HepG2 (cell line): ENCODE measurements around the gene FGF19. TPM values are rescaled to one million over a fixed set of nuclear protein-coding genes. Genes with fewer than 3 reads are reported as not detected.

Source experiments
- CEBPG ChIP-seq: IDR thresholded peaks from 2 replicates; pipeline ENCODE4 v1.6.1; 2016
- E2F2 ChIP-seq: sonication (generic); formaldehyde crosslinking; IDR thresholded peaks from 2 replicates; pipeline ENCODE4 v1.4.0; 2020; ENCODE audit warnings: missing genetic modification reagents, borderline replicate concordance
- GABPA ChIP-seq, 2 experiments: IDR thresholded peaks; 2 replicates each; pipeline ENCODE4 v1.6.1; 2011 to 2016; ENCODE audit warnings: low read depth in 2 of 2, low read length in 1 of 2, missing biosample characterization in 1 of 2, missing genetic modification characterization in 1 of 2
- IRX3 ChIP-seq: sonication (generic); formaldehyde crosslinking; IDR thresholded peaks from 2 replicates; pipeline ENCODE4 v1.8.1; 2023; ENCODE audit warnings: mild to moderate bottlenecking, low read depth, missing genetic modification reagents, borderline replicate concordance
- ISX ChIP-seq: sonication (generic); formaldehyde crosslinking; conservative IDR thresholded peaks from 2 replicates; pipeline ENCODE4 v1.5.0; 2020; ENCODE audit warnings: missing genetic modification reagents
- MAZ ChIP-seq, 2 experiments: sonication (generic) in 1 of 2; formaldehyde crosslinking in 1 of 2; IDR thresholded peaks; 2 replicates each; pipeline versions ENCODE4 v1.5.0 to v1.6.1; 2012 to 2020; ENCODE audit warnings: low read depth in 2 of 2, mild to moderate bottlenecking in 2 of 2, borderline replicate concordance in 1 of 2, improper control_type of control experiment in 1 of 2, low read length in 1 of 2, missing genetic modification reagents in 1 of 2, moderate library complexity in 1 of 2
- MBNL3 ChIP-seq: fragments of 250-450 bp; sonication (Bioruptor Pico); conservative IDR thresholded peaks from 2 replicates; pipeline ENCODE4 v1.8.0; 2022; ENCODE audit warnings: mild to moderate bottlenecking, inconsistent platforms
- MED13 ChIP-seq: sonication (generic); formaldehyde crosslinking; IDR thresholded peaks from 2 replicates; pipeline ENCODE4 v1.5.0; 2020; ENCODE audit warnings: missing genetic modification reagents
- MEF2D ChIP-seq: sonication (generic); formaldehyde crosslinking; IDR thresholded peaks from 2 replicates; pipeline ENCODE4 v1.5.1; 2020; ENCODE audit warnings: mild to moderate bottlenecking, missing genetic modification reagents
- PATZ1 ChIP-seq: sonication (generic); formaldehyde crosslinking; IDR thresholded peaks from 2 replicates; pipeline ENCODE4 v1.4.0; 2020; ENCODE audit warnings: missing genetic modification reagents
- POLR2A ChIP-seq, 2 experiments: IDR thresholded peaks; 2 replicates each; pipeline ENCODE4 v1.6.1; 2011; ENCODE audit warnings: low read depth in 2 of 2, low read length in 2 of 2, mild to moderate bottlenecking in 1 of 2, moderate library complexity in 1 of 2; ENCODE audit not compliant: insufficient read depth in 1 of 2
- RBFOX2 ChIP-seq: fragments of 200-400 bp; formaldehyde crosslinking; IDR thresholded peaks from 2 replicates; pipeline ENCODE4 v1.6.1; 2017; ENCODE audit warnings: low read depth, mild to moderate bottlenecking, low read length
- XRCC5 ChIP-seq: fragments of 200-400 bp; formaldehyde crosslinking; optimal IDR thresholded peaks from 2 replicates; pipeline ENCODE3; 2017; ENCODE audit warnings: mild to moderate bottlenecking, low read length
- ZBTB21 ChIP-seq: sonication (generic); formaldehyde crosslinking; IDR thresholded peaks from 2 replicates; pipeline ENCODE4 v1.4.0; 2020; ENCODE audit warnings: missing genetic modification reagents
- ZFP41 ChIP-seq: sonication (generic); formaldehyde crosslinking; IDR thresholded peaks from 2 replicates; pipeline ENCODE4 v1.4.0; 2020; ENCODE audit warnings: mild to moderate bottlenecking, missing genetic modification reagents, borderline replicate concordance
- ZNF225 ChIP-seq: sonication (generic); formaldehyde crosslinking; IDR thresholded peaks from 2 replicates; pipeline ENCODE4 v1.4.0; 2020; ENCODE audit warnings: mild to moderate bottlenecking, missing genetic modification reagents
- ZNF333 ChIP-seq: sonication (generic); formaldehyde crosslinking; IDR thresholded peaks from 2 replicates; pipeline ENCODE4 v1.4.0; 2020; ENCODE audit warnings: mild to moderate bottlenecking, missing genetic modification reagents, borderline replicate concordance
- ZNF33B ChIP-seq: sonication (generic); formaldehyde crosslinking; IDR thresholded peaks from 2 replicates; pipeline ENCODE4 v1.5.1; 2020; ENCODE audit warnings: mild to moderate bottlenecking, missing genetic modification reagents
- ZNF460 ChIP-seq: sonication (generic); formaldehyde crosslinking; IDR thresholded peaks from 2 replicates; pipeline ENCODE4 v1.5.1; 2020; ENCODE audit warnings: missing genetic modification reagents, mild to moderate bottlenecking, borderline replicate concordance
- polyA plus RNA-seq, 8 experiments: library from polyadenylated mRNA; depleted of rRNA in 3 of 8; stranded (reverse) in 7 of 8; unstranded in 1 of 8; fragments of >200 nt; fragmentation: Illumina TruSeq in 4 of 8; extraction: Trizol in 4 of 8; gene quantifications; 2 replicates each; pipeline versions ENCODE4 v1.2.1 to v1.2.3, GENCODE V29; 2011 to 2016; ENCODE audit warnings: low read depth in 4 of 8, missing spikeins in 1 of 8, mixed read lengths in 1 of 8; ENCODE audit not compliant: insufficient read depth in 1 of 8
- total RNA-seq, 5 experiments: library from RNA; depleted of rRNA; stranded (reverse); fragments of >200 nt; fragmentation: Illumina TruSeq; extraction: Trizol; gene quantifications; 2 replicates each; pipeline ENCODE4 v1.2.3, GENCODE V29; 2016; ENCODE audit warnings: low read depth in 1 of 5
- TF ChIP-seq, protein P1 (sequence below): sonication (generic); formaldehyde crosslinking; IDR thresholded peaks from 2 replicates; pipeline ENCODE4 v1.9.0; 2021; ENCODE audit warnings: missing genetic modification reagents, borderline replicate concordance
- TF ChIP-seq, protein P2 (sequence below): sonication (generic); formaldehyde crosslinking; conservative IDR thresholded peaks from 2 replicates; pipeline ENCODE4 v1.5.0; 2020; ENCODE audit warnings: missing genetic modification reagents

FGF19 gene
- total and polyA plus RNA-seq, 2 of the 13 experiments (the other 11 are each of a cell fraction or from before 2014, with no cell fraction given) = 0.07 TPM; not detected in 1

DNA sequence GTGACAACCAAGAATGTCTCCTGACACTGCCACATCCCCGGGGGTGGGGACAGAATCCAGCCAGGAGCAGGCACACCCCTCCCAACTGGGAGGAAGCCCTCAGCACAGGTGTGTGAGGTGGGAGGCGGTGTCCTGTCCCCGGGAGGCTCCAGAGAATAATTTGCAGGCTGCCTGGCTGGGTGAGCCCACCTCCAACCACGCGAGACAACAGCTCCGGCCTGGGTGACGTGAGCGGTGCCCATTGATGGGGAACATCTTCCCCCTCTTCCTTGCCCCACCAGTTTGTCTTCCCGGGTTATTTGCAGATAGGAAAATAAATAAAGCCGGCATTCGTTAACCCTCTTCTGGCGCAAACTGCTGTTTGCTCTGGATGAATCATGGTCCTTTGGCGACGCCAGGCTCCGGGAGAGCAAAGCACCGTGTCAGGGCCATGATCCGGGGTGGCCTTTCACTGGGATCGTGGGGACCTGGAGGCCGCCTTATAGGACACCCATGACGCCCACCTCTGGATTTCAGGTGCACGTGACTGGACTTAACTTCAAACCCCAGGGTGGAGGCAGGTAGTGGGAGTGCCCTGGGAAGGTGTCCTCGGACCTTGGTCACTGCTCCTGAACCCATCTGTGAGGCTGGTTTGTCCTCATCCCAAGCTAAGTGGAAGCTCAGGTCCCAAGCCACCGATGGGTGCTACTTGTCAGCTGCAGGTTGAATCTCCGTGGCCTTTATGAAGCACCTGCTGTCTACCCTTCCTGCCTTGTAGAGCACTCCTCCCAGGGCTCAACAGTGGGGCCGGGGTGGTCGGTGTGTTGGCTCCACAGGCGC lies 49.0 kb downstream of the FGF19 start (continued):
- no peak for TF ChIP-seq ZFP41
- no peak for TF ChIP-seq ISX
- peak; percentile 36; the same call in 1 of the 2 replicates for TF ChIP-seq CEBPG (CRISPR knock-in tag)
- peak; percentile 79 for TF ChIP-seq PATZ1 (CRISPR knock-in tag)
- TF ChIP-seq MBNL3 (CRISPR knock-in tag) = no peak
- TF ChIP-seq ZNF225 = no peak
- no peak for TF ChIP-seq ZNF333 (CRISPR knock-in tag)
- TF ChIP-seq ZNF460 (CRISPR knock-in tag) = no peak
- peak; percentile 22; the same call in 1 of the 2 replicates for TF ChIP-seq RBFOX2
- 0 out of 2 replicates have a peak, but pooled peaks have one; percentile 42 for TF ChIP-seq MAZ (IDR thresholded peaks at IDR 0.05; ENCODE audit: borderline replicate concordance, low read depth, low read length)
- TF ChIP-seq MAZ (CRISPR knock-in tag; IDR thresholded peaks at IDR 0.05; ENCODE audit: low read depth) = peak; percentile 80; the same call in 1 of the 2 replicates
- TF ChIP-seq ZNF33B = no peak
- TF ChIP-seq ZBTB21 = 0 out of 2 replicates have a peak, but pooled peaks have one; percentile 19
- no peak for TF ChIP-seq IRX3 (CRISPR knock-in tag)
- TF ChIP-seq, protein P1, sequence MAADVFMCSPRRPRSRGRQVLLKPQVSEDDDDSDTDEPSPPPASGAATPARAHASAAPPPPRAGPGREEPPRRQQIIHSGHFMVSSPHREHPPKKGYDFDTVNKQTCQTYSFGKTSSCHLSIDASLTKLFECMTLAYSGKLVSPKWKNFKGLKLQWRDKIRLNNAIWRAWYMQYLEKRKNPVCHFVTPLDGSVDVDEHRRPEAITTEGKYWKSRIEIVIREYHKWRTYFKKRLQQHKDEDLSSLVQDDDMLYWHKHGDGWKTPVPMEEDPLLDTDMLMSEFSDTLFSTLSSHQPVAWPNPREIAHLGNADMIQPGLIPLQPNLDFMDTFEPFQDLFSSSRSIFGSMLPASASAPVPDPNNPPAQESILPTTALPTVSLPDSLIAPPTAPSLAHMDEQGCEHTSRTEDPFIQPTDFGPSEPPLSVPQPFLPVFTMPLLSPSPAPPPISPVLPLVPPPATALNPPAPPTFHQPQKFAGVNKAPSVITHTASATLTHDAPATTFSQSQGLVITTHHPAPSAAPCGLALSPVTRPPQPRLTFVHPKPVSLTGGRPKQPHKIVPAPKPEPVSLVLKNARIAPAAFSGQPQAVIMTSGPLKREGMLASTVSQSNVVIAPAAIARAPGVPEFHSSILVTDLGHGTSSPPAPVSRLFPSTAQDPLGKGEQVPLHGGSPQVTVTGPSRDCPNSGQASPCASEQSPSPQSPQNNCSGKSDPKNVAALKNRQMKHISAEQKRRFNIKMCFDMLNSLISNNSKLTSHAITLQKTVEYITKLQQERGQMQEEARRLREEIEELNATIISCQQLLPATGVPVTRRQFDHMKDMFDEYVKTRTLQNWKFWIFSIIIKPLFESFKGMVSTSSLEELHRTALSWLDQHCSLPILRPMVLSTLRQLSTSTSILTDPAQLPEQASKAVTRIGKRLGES = no peak
- TF ChIP-seq, protein P2, sequence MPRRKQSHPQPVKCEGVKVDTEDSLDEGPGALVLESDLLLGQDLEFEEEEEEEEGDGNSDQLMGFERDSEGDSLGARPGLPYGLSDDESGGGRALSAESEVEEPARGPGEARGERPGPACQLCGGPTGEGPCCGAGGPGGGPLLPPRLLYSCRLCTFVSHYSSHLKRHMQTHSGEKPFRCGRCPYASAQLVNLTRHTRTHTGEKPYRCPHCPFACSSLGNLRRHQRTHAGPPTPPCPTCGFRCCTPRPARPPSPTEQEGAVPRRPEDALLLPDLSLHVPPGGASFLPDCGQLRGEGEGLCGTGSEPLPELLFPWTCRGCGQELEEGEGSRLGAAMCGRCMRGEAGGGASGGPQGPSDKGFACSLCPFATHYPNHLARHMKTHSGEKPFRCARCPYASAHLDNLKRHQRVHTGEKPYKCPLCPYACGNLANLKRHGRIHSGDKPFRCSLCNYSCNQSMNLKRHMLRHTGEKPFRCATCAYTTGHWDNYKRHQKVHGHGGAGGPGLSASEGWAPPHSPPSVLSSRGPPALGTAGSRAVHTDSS (CRISPR knock-in tag) = no peak
- peak; percentile 76; the same call in 1 of the 2 replicates for TF ChIP-seq MEF2D
- TF ChIP-seq E2F2 = no peak
- no peak; the same call in 1 of the 2 replicates for TF ChIP-seq MED13 (CRISPR knock-in tag)
- TF ChIP-seq POLR2A (IDR thresholded peaks at IDR 0.05; ENCODE audit: insufficient read depth in 1 of 2, low read depth in 2 of 2, low read length in 2 of 2) = peak; percentile 57 to 62
- no peak for TF ChIP-seq GABPA (IDR thresholded peaks at IDR 0.05; ENCODE audit: low read depth, low read length)
- peak; percentile 49 for TF ChIP-seq GABPA (CRISPR knock-in tag; IDR thresholded peaks at IDR 0.05; ENCODE audit: low read depth)
- peak; percentile 65 for TF ChIP-seq XRCC5
